GM21447 (cell line): Measurements from ENCODE around the gene NR5A1.

Experiments
- ATAC-seq: cut with Tn5 transposase; IDR thresholded peaks from one replicate; pipeline ENCODE4 v1.9.1; 2021; ENCODE audit not compliant: unreplicated experiment

NR5A1 gene

GRCh38 chr9:124468061-124468740 is 39.0 kb downstream of the NR5A1 start:
- no peak for ATAC-seq

- no peak for ATAC-seq
Measured at GRCh38 chr9:124467410-124468060, 39.7 kb downstream of the NR5A1 start.

- no peak for ATAC-seq
Measured at GRCh38 chr9:124465736-124466135, 41.5 kb downstream of the NR5A1 start.

GRCh38 chr9:124462739-124463138 is 44.5 kb downstream of the NR5A1 start:
- no peak for ATAC-seq

GRCh38 chr9:124458441-124458840 is 48.8 kb downstream of the NR5A1 start:
- ATAC-seq, result no peak

- no peak for ATAC-seq
Measured at GRCh38 chr9:124457887-124458431, 49.2 kb downstream of the NR5A1 start.

- no peak for ATAC-seq
Measured at GRCh38 chr9:124457079-124457886, 49.9 kb downstream of the NR5A1 start.

- no peak for ATAC-seq
Measured at GRCh38 chr9:124456341-124457078, 50.7 kb downstream of the NR5A1 start.

GRCh38 chr9:124455820-124456219 is 51.4 kb downstream of the NR5A1 start:
- ATAC-seq, result no peak

GRCh38 chr9:124454791-124455443 is 52.3 kb downstream of the NR5A1 start:
- no peak for ATAC-seq

- ATAC-seq, result no peak
Measured at GRCh38 chr9:124454296-124454695, 52.9 kb downstream of the NR5A1 start.

- ATAC-seq, result no peak
Measured at GRCh38 chr9:124453586-124454191, 53.5 kb downstream of the NR5A1 start.

GRCh38 chr9:124452841-124453585 is 54.2 kb downstream of the NR5A1 start:
- ATAC-seq, result no peak

- no peak for ATAC-seq
Measured at GRCh38 chr9:124452326-124452725, 54.9 kb downstream of the NR5A1 start.

GRCh38 chr9:124450931-124451661 is 56.1 kb downstream of the NR5A1 start:
- ATAC-seq, result no peak

- ATAC-seq, result no peak
Measured at GRCh38 chr9:124450241-124450924, 56.8 kb downstream of the NR5A1 start, which contains the start of gene ADGRD2. ADGRD2 (plus strand) TSS chr9:124450451; CDS start chr9:124451667, 1,216 bp downstream.

GRCh38 chr9:124449381-124450151 is 57.6 kb downstream of the NR5A1 start:
- no peak for ATAC-seq
